ENCODE results near the gene IGSF9.

The IGSF9 gene

DNA sequence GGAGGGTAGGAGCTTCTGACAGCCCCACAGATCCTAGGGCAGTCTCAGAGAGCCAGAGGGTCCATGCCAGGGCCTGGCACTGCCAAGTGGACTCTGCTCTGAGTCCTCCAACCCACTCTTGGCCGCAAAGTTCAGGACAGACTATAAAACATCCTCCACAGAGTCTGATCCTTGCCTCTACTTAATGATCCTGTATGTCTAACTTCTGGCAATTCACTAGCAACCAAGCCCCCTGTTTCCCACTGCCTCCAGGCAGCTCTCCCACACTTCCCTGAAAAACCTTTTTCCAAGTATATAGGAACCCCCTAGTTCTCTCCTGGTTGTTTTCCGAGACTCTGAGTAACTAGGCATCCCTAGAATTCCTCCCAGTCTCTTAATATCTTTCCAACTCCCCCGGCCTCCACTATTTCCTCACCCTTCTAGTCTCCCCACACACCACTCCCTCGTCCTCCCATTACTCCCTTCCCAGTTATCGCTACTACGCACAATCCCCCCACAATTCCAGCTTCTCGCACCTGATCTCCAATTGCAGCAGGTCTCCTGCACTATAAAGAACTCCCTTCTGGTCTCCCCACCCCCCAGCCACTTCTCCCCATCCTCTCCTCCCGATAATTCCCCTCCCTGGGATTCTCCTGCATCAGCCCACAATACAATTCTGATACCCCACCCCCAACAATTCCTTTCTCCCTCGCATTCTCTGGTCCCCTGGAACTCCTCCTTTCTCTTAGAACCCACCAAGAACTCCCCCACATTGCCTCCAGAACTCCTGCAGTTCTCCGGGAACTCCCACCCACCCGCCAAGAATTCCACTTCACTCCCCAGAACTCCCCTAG lies 574 bp downstream of the IGSF9 start:
- no peak for DNase-seq

DNA sequence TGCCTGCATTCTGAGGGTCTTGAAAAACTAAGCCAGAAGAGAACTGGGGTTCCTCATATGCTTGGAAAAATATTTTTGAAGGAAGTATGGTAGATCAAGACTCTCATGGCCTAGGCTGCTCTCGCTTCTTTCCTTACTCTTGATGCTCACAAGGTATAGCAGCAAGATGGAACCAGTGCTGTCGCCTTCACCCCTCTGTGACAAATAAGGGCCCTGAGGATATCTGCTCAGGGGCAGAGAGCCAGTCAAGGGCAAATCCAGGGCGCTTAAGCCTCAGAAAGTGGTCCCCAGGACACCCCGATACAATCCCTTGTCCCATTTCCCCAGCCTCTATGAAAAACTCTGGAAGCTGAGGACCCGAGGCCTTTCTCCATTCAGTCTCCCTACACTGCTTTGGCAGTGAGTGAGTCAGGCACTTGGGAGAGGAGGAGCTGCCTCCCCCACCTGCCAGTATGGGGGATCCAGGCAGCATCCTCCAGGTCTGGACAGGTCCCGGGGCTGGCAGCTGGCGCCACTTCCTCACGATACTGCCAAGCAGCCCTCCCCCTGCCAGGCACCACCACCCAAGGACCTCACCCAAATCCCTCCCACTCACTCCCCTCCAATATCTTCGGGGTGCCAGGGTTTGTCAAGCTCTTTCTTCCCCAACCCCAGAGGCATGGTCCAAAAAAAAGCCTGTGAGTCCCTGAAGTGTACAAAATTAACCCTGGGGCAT lies 1.3 kb downstream of the IGSF9 start:
- DNase-seq = peak; percentile 9

DNA sequence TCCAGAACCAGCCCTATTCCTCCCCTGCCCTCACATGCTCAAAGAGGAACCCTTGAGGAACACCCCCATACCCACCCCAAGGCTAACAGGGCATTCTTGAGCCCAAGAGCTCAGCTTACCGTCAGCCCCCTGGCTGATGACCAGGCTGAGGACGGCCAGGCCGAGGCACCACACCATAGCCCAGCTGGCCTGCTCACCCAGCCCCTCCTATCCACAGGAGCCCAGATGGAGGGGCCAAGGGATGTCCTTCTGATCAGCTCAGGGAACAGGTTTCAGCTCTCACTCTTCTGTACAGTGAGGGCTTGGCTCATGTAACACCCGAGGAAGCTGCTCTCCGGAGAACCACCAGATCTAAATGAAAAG lies 2.2 kb downstream of the IGSF9 start:
- no peak for DNase-seq

DNA sequence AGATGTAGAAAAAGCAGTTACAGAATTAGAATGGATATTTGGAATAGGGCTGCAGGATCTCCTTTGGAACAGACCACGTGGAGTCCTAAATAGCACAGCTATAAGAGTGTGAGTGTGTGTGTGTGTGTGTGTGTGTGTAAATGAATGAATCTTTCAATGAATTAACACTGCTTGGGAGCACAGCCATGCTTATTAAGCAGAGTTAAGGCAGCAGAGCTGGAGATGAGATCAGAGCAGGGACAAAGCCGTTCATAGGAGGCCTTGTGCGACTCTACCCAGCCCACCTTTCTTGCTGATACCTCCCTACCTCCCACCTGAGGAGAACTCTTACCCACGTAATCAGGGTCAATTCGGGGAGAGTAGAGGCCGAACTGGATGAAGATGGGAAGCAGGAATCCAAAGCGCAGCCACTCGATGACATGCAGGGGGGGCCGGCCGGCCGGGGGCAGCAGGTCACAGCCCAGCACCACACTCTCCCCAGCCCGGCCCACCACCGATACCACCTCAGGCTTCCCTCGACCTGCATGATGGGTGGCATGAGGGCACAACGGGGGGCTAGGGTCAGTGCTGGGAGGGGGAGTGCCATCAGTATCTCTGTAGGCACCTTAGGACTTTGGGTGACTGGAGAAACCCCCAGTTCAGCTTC lies 2.7 kb downstream of the IGSF9 start:
- no peak for DNase-seq

DNA sequence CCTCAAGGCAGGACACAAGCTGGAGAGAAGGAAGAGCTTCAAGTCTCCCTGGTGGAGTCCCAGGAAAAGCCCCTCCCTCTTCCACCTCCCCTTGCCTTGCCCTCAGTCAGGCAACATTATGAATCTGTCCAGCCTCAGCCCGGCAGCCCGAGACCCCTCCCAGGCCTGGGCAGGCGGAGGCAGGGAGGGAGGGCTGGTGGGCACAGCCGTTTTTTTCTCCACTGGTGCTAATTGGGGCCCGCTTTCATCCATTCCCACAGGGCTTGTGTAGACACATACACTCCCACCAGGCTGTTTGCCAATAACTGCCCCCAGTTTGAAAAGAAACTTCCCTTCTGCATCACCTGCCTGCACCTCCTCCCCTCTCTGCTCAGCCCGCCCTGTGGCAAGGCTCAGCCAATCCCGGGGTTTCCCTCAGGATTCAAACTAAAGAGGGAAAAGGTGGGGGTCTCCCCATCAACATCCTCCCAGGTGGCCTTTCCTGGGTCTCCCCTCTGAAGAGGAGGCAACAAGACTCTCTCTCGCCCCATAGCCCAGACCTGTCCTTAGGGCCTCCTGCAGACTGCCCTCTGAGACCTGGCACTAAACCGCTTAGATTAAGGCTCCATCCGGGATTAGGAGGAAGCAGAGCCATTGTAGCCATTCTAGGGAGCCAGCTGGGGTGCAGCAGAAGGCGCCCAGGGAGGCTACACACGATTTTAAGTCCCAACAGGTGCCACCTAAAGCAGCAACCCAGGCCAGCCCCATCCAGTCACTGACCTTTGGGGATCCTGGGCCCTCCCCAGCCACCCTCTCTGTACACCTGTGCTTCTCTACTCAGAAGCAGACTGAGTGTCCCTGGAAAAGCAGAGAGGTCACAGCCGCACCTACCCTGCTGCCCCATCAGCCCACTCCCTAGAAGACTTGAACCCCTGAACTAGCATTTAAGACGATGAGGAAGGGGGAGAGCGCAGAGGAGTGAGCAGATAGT lies 3.5 kb downstream of the IGSF9 start:
- DNase-seq = no peak

DNA sequence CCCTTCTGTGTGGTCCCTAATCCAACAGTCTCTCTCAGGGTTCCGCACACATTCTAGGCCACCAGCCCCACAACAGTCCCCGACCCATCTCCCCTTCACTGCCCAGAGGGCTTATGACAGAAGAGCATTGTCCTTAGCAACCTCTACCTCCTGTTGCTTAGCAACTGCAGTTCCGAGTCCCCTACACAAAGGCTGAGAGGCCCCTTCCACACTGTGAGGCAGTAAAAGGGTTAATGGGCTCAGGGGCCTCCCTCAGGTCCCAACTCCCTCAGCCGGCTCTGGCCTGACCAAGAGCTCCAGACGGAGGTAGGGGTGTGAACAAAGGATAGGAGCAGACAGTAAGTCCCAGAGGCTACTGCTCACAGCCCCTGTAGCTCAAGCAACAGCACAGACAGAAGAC lies 4.3 kb downstream of the IGSF9 start:
- DNase-seq = no peak

DNA sequence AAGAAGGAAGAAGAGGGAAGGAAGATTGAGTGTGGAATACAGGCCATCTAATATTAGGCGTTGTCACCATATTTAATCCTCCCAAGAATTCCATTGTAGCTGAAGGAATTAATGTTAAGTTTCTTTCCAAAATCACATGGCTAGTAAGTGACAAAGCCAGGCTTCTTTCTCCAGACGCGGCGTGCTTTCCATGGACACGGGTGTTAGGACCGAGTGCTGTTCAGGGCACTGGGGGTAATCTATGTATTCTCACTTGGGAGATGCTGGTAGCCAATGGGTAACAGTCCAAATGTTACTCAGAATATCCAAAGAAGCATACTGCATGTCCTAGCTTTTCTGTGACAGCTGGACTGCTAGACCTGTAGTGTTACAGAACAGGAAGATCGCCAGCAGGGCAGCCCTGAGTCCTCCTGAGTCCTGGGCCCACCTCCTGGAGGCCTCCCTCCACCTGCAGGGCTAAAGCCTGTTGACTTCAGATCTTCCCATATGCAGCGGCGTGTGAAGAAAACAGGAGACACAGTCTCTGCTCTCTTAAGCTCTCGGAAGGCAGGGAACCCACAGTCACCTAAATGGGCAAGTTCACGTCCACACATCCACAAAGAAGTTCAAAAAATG lies 5.3 kb downstream of the IGSF9 start:
- no peak for DNase-seq

DNA sequence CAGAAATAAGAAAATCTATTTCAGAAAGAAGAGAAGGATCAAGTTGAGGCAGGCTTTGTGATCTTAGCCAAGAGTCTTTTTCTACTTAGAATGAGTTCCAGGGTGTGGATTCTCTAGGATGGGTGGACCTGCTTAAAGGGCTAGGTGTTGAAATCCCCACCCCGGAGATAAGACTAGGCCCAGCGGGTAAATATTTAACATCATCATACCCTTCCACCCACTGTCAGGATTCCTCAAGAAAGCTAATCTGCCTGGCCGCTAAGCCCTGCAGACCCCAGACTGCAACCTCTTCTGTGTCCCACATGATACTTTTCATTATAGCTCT lies 5.8 kb downstream of the IGSF9 start:
- DNase-seq = no peak

DNA sequence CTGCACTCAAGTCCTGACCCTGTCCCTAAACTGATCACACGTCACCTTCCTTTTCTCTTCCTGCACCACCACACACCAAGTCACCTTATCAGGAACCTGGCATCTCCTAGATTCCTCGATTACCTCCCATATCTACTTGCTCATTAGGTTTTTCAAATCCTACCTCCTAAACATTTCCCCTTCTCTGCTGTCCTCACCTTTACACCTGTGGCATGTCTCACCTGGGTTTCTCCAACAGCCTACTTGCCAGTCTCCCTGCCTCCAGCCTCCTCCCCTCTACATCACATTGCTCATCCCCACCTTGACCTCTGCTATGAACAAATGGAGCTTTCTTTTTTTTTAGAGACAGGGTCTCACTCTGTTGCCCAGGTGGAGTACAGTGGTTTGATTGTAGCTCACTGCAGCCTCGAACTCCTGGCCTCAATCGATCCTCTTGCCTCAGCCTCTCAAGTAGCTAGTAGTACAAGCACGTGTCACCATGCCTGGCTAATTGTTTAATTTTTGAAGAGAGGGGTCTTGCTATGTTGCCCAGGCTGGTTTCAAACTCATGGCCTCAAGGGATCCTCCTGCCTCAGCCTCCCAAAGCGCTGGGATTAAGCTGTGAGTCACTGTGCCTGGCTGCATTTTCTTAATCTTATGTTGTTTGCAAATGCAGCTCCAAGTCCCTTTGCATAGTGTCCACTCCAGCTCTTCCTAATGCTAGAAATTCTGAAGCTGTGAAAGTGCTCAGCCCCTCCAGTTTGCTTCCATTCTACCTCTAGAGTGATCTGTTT lies 6.3 kb downstream of the IGSF9 start:
- no peak for DNase-seq

DNA sequence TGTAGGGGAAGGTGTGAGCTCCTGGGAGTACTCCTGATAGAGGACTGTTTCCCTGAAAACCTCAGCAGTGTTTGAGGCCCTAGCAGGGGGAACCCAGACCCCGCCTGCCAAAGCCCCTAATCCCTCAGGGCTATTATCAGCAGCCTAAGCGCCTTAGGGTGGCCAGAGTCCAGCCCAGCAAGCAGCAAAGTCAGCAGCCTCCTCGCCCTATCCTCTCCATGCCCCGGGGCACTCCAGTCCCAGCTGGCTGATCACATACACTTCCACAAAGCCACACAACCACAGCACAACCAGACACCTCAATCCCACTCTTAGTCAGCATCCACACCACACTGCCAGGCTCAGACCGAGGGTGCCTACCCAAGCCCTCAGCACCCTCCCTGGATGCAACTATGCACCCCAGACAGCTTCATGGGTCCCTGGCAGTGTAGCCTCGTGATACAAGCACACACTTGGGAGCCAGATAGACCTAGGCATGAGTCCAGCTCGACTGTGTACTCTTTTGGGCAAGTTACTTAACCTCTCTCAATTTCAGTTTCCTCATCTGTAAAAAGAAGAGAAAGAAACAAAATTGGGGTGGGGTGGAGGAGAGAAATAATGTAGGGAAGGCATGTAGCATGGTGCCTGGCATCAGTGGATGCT lies 7.1 kb downstream of the IGSF9 start:
- no peak for DNase-seq

DNA sequence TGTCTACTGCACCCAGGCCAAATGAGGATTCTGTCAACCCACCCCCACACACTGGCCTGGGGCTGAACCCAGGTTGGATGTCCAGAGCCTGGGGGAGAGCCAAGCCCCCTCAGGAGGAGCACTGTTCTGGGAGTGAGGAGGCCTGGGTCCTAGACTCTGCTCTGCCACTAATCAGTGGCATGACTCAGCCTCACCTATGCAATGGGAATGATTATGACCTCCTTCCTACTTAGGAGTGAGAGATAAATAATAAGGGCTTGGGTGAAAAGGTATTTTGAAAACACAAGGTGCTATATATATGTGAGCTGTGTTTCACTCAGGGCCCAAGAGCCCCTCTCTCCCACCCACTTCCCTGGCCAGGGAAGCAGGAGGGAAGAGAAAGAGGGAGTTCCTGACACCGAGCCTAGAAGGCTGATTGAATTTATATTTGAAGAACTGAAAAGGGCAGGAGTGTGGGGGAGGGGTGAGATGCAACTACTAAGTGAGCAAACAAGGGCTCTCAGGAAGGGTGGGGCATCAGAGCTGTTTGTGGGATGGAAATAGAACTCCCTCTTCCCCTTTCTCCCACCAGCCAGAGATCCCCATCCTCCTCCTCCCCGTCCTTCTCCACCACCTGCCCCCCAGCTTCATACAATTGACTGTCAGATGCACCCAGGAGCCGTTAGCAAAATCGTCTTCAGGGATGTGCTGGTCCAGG lies 8.2 kb downstream of the IGSF9 start:
- DNase-seq = no peak

DNA sequence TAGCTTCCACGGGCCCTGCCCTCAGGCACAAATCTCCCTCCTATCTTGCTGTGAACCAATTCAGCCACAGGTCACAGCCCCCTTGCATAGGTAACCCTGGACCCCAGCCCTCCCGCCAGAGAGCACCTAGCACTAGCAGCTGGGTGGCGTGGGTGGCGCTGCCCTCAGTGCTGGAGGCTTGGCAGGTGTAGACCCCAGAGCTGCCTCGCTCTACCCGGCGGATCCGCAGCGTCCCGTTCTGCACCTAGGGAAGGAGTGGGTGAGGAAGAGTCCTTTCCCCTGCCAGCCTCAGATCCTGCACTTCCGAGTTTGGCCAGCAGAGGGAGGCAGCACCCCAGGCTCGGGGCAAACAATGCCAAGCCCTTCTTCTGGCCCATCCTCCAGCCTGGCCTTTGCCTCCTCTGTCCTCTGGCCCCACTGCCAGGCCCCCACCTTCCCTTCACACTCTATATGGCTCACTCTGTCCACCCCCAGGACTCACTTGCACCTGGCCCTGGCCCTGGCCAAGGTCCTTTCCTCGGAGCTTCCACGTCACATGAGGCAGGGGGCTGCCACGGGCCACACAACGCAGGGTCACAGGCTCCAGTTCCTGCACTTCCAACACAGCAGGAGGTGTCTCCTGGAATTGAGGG lies 9.0 kb downstream of the IGSF9 start:
- peak; percentile 35 for DNase-seq

DNA sequence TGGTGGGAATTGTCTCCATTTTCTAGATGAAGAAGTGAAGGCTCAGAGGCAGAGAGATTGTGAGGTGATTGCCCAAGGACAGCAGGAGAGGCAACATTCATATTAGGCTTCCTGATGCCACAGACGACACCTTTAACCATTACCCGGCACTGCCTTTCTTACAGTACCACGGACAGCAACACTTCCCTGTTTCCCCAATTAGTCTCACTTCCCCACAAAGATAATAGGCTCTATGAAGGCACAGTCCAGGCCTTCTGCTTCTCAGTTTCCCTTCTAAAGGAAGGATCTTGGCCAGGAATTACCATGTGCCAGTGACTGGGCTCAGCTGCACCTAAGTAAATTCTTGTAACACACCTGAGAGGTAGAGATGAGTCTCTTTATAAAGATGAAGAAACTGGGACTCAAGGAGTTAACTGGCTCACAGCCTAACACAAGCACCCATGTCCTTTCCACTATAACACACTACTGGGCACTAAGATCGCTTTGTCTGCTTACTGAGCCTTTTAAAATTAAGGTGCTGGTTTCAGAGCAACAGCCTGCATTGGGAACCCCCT lies 9.6 kb downstream of the IGSF9 start:
- DNase-seq = no peak

DNA sequence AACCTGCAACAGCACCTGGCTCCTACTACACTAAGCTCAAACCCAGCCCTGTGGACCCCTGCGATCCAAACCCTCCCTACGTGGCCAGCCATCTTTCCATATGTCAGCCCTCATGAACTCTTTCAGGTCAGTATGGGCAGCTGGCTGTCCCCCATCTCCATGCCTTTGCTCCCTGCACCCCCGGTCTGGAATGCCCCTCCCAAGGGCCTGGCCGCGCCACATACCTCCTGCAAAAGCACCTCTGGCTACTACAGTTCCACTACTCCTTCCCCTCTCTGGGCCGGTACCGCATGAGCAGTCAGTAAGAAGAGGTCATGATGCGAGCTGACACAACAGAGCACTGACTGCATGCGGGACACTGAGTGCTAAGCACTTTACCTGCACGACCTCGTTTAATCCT lies 10.1 kb downstream of the IGSF9 start:
- DNase-seq = no peak

DNA sequence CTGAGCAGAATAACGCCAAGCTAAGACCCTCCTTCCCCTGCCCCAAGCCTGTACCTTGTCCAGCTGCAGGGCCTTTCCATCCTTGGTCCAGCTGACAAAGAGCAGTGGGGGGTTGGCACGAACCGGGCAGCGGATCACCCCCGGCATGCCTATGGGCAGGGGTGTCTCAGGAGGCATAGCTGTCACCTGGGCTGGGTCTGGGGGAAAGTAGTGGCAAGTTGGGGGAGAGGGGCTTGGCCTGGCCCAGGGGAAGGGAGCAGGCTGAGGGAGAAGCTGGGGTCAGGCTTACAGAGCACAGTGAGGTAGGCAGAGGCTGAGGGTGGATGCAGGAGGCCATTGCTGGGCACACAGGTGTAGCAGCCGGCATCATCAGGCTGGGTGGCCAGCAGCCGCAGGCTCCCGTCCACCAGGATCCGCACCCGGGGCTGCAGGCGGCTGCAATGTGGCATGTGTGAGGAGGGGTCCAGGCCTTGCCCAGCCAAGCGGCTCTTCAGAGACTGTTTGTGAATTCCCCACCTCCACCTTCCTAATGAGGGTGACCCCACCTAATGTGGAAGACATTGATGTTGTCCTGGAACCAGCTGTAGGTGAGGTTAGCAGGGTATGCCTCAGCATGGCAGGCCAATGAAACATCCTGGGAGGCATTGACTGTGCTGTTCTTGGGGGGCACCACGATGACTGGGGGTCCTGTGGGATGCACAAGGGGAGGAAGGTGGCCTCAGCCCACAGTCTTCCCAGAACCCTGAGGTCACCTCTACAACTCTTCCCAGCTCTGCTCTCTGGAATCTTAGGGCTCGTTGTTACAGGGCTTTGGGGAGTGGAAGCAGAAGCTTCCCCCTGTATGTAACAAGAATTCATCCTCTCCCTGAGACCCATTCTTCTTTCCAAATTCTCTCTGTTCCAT lies 11.0 kb downstream of the IGSF9 start:
- no peak for DNase-seq

DNA sequence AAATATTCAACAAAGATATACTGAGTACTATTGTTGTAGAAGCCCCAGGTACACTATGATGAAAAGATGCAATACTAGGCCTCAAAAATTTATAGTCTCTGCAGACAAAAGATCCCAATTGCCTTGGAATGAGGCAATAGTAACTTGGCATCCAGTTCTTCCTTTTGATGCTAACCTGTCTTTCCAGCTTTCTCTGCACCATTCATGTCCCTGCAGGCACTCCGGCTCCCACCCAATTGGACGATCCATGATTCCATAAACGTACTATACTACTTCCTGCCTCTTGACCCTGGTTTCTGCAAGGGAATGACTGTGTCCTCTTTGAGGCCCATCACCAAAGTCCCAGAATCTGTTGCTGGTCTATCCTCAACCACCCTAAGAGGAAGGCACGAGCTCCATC lies 12.1 kb downstream of the IGSF9 start:
- no peak for DNase-seq

DNA sequence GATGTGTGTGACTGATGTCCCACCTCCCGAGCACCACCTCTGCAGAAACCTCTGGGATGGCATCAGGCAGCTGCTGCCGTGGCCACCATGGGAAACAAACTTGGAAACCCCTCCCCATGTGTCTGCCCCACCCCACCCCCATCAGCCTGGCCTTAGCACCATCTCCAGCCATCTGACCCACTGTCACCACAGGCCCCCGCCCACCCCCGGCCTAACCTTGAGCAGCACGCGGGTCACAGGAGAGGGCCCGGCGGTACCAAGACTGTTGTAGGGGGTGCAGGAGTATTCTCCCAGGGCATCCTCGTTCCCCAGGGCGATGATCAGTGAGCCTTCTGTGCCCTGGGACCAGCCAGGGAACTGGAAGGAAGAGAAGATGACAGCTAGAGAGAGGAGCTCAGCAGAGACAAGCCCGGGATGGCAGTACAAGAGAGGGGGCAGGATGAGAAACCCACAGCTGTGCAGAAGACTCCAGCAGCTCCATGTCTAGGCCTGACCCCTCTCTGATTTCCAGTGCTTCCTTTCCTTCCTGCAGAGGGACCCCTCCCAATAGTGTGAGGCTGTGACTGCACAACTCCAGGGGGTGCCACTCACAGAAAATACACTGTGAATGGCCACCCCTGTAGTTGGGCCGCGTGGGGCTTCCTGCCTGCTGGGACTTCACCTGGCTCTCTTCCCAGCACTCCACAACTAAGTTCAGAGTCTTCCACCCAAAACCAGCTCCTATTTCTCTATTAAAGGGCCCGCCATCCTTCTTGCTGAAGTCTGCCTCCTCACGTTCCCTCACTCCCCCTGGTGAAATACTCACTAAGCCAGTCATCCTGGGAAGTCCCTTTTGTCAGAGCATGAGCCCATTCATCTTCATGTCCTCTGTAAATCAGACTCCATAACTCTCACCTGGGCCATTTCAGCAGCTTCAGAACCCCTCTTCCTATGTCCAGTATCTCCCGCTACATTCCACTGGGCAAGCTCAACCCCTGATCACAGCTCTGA lies 12.8 kb downstream of the IGSF9 start:
- no peak for DNase-seq
